T-helper 2 cell treated with Interferon-gamma antibody and Interleukin-4, amounts not matched to agents 100 ng/mL and 5 ng/mL, for 36 hours (primary cell): Measurements from ENCODE around the gene ADCY7. TPM values are rescaled to one million over a fixed set of nuclear protein-coding genes. Genes with fewer than 3 reads are reported as not detected.
"Not testable (repeated sequence)": the region's sequence is repeated elsewhere in the genome, so short reads cannot be mapped to it uniquely, and the experiment has no call there.

Source experiments
- intact Hi-C: fragments of 100-400 bp; cut with micrococcal nuclease; formaldehyde crosslinking; loops from one replicate; pipeline ENCODE4 v1.15.1; 2023
- total RNA-seq: library from RNA; stranded (reverse); gene quantifications from 2 replicates; pipeline ENCODE4 v1.2.3, GENCODE V29; 2022

Gene ADCY7
- 187 and 188 TPM in 2 replicates for total RNA-seq

DNA sequence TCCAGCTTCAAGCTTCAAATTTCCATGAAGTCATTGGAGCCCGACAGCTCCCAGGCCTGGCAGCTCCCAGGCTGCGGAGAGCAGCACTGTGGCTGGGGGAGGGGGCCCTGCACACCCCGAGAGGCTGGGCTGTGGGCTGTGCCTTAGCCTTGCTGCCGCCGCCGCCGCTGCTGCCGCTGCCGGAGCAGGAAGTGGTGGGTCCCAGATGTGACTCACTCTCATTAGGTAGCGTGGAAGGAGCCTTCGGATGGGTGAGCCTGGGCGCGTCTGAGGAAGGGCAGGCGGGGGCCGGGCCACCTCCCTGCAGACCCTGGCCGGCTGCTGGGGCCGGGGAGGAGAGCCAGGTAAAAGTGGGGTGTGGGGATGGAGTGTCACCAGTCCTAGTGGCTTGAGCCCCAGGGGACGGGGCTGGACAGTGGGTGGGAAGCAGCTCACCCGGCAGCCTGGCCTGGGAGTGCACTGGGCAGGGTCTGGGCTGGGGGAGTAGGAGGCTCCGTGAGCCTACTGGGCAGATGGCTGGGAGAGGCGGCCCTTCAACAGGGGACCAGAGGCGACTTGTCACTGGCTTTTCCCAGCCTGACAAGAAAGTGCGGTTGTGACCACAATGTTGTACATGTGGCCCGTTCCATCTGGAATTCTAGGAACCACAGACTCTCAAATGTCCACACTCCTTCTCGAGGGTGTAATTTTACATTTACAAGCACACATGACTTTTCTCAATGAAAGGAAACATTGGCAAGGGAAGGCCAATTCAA is at the start of gene ADCY7:
Gene ADCY7 (plus strand): TSS at position 215 of the 755 bp plus-strand sequence. CDS start 21,629 bp downstream, outside the sequence.
- intact Hi-C loops = loop anchor here (1.0 to 5.0 kb wide), 10 partner anchors 8 to 476 kb away; partner anchors contain the start of genes BRD7, CNEP1R1, CYLD and SNX20

DNA sequence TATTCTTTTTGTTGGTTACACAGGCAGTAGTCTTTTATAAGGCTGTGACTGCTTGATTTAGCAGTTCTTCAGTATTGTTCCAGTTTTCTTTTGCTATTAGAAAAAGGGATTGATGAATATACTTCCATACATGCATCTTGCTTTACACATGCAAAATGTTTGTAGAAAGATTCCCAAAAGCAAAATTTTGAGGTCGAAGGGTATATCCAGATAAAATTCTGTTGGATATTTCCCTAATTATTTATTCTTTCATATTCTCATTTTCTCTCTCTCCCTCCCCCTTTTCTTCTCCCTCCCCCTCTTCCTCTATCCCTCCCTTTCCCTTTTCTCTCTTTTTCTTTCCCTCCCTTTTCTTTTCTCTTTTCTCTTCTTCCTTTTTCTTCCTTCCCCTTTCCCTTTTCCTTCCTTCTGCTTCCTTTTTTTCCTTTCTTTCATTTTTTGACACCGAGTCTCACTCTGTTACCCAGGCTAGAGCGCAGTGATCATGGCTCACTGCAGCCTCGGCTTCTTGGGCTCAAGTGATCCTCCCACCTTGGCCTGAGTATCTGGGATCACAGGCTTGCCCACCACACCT is 46.9 kb upstream of the ADCY7 start:
- intact Hi-C loops = loop anchor here (10.0 kb wide), 1 partner anchor 525 kb away; the partner anchor contains the start of gene CYLD

DNA sequence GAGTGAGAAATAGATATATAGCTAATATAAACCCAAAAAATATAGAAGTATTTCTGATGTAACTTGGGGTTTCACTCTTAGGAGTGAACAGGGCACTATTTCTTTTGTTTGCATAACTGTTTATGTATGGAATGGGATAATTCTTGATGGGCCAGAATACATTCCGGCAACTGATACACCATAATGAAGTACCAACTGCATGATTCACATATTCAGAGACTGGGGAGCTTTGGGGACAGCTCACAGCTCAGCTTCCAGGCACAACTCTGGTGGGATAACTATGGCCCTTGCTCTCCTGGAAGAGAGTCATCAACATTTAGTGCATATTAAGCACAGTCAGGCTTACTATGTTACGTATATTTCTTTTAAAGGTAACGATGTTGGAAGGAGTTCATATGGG is 42.1 kb upstream of the ADCY7 start:
- intact Hi-C loops = no loop called here

DNA sequence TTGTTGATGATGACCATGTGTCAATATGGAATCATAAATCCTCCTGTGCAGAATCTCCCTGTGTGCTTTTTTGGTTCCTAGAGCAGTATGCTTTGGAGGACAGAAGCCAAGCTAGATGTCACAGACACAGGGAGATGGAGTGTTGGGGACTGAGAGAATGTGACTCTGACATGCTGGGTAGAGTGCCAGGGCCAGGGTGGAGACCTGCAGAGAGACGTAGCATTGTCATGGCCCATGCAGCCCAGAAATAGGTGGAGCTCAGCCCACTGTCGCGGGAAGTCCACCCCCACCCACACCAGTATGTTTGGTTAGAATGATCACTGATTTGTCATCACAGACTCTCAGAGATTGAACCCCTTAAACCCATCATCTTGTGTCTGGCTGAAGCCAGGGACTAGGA is 39.2 kb upstream of the ADCY7 start:
- intact Hi-C loops = no loop called here

DNA sequence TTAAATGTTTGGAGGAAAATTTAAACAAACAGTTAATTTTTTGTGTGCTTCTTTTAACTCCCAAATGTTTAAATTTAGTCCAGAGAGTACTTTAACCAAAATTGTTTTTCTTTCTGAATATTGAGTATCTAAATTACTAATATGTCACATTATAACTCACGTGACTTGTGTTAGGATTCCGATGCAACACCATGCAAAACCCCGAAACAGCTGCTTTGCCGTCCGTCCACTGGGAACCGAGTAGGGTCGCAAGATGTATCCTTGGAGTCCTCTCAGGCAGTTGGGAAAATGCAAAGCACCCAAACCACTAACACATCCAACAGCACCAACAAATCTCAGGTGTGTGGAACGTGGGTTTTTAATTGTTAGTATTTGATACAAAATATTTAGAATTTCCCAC is 38.7 kb upstream of the ADCY7 start:
- intact Hi-C loops = no loop called here

DNA sequence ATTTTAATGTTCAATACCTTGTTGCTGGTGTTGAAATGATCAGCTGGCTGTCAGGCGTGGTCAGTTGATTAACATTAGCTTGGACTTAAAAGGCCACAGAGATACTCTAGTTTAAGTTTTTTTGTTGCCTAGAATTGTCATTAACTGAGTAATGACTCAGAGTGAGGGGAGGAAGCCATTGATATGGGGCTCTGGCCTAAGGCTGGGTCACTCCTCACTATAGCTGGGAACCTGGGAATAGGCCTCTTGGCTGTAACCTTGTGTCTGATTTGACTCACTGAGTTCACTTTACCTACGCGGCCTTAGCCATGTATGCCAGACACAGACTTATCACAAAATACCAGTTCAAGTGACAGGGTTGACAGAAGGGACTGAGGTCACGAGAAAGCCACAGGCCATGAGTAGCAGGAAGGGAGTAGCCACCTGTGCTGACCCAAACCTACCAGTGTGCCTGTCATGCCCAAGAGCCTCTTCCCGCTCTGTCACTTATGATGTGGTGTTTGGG is 37.9 kb upstream of the ADCY7 start:
- intact Hi-C loops = no loop called here

DNA sequence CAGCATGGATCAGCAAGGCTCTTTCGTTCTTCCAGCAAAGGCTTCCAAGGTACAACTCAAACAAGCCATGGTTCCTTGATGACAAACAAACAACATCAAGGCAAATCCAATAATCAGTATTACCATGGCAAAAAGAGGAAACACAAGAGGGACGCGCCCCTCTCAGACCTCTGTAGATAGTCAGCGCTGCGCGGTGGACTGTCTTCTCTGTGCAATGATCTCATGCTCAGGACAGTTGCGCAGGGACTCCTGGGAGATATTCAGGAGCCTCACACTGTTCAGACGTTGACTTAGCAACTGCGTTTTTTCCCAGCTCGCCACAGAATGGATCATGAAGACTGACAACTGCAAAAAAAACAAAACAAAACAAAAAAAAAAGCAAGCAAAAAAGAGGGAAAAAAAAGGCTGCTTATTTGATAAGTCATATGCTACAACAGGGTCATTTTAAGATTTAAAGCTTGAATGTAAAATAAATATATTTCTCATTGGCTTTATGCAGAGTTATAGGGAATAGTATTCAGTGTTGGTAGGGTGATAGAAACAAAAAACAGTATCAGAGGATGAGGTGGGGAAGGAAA is 37.1 kb upstream of the ADCY7 start:
- intact Hi-C loops = no loop called here

DNA sequence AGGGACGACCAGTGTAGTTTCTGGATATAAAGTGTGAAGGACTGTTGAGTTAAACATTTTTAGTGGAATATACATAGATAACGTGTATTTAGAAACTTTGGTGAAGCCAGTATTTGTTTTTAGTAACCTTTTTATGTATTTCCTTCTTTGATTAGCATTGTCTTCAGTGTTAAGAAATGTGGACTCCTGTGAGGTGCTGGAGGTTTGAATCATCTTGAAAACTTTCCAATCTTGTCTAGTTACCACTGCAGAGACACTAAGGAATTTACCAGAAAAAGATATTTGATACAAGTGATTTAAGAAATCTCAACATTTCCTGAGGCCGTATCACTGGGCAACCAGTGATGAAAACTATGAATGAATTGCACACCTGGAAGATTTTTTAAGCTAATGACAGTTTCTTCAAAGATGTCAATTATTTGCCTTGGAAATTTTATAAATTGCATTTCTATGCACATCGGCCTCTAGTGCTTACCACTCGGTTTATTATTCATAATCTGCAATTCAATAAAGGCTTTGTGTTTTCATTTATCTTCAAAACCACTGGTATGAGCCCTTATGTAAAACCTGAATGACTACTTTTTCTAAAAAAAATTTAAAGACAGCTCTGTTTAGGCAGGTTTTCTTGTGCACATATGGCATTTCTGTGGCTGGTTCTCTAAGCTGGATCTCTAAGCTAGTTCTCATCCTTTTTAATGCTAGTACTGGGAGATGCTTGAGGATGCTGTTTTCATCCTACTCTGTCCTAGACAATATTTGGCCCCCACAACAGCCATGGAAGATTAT is 31.4 kb upstream of the ADCY7 start:
- intact Hi-C loops = no loop called here

DNA sequence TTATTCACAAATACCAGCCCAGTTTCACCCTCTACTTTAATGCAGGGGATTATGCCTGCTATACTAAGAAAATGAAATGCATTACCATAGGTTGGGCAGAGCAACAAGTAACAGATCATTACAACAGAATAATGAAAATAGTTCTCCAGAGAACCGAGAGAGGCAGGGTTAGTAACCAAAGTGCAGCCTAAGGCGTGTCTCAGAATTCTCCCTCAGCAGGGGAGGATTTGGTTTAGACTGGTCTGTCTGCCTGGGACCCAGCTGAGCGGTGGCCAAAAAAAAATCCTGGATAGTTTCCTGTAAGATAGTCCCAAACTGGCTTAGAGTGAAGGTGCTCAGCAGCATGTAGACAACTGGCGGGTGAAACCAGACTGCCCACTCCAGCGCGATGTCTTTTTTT is 30.8 kb upstream of the ADCY7 start:
- intact Hi-C loops = no loop called here

DNA sequence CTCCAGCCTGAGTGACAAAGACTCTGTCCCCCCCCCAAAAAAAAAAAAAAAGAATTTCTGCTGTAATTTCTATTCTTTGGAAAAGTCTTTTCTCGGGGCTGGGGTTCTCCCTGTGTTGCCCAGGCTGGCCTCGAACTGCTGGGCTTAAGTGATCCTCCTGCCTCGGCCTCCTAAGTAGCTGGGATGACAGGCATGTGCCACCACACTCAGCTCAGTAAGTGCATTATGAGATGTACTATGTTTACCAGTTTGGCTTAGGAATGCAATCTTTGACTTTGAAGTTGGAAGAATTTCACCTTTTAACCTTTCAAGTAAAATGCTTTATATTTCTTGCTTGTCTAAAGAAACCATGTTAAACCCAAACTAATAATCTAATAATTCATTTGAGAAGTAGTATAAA is 28.0 kb upstream of the ADCY7 start:
- intact Hi-C loops = no loop called here

DNA sequence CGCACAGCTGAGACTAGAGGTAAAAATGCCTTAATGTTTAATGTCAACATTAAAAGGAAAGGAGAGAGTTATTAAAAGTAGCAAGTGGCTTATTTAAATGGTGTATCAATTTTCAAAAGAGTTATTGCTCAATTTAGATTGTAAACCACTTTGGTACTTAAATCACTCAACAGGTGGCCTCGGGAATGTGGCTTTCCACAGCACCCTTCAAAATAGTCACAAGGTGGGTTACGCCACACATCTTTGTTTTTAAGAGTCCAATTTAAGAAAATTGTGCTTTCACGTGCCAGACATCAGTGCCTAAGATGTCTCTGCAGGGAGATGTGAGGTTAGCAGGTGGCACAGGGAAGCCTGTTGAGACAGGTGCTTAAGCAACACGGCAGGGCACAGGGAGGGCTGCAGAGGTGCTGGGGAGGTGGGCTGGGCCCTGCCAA is 27.5 kb upstream of the ADCY7 start:
- intact Hi-C loops = no loop called here

DNA sequence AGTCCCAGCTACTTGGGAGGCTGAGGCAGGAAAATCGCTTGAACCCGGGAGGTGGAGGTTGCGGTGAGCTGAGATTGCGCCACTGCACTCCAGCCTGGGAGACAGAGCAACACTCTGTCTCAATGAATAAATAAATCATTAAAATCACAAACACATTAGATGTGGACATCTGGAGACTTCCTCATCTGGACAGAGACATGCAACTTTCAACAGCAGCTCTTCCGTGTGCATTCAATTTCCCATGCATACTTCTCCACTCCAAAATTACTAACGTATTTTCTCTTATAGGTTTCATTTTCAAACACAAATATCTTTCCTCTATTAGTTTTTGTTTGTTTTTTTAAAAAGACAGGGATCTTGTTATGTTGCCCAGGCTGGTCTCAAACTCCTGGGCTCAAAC is 23.3 kb upstream of the ADCY7 start:
- intact Hi-C loops = not testable (repeated sequence)

DNA sequence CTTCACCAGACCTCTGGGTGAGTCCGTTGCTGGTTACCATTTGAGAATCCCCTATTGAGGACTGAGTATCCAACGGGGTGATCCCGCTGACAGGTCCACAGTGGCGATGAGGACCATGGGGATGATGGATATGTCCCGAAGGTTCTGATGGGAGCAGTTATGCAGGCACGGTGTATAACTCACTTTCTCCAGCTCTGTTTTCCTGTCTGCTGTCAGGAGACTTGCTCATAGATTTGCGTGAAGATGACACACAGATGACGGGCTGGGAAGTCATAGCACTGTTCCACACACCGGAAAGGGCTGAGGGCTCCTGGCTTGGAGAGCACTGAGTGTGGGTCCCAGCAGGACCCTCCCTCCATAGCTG is 22.2 kb upstream of the ADCY7 start:
- intact Hi-C loops = loop anchor here (2.0 kb wide), 1 partner anchor 23 kb away; the partner anchor contains the start of gene ADCY7

DNA sequence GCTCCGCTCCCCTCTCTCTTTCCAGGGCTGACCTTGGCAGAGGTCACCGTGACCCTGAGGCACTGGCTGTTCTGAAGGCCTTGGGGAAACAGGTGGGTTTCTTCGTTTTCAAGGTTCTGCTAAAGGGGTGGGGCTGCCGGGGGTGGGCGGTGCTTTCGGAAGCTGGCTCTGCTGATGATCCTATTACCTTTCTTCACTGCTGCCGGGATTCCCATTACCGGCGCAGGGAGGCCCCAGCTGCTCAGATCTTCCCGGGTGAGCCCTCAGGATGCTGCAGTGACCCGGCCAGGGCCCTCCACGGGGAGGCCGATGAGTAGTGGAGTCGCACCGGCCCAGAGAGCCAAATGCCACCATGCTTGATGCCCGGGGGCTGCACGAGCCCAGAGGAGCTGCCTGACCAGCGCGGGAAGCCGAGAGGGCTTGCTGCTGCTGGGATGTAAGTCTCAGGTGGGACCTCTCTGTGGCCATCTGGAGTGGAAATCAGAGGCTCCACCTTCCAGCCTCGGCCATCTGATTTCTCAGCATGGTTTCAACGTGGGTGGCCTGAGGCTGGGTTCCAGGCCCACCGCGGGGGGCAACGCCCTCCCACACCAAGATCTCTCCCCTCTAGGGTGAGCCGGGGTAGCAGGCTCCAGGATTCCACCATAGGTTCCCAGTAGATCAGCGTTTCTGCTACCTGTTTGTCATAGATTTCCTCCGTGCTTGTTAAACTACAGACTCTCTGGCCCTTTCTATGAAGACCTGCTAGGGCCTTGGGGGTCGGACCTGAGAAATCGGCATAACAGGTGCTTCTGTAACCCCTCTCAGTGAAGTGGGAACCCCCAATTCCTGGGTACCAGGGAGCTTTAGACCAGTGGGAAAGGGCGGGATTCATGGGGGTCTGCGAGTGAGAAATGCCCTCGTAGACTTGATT is 21.6 kb upstream of the ADCY7 start:
- intact Hi-C loops = loop anchor here (2.0 kb wide), 1 partner anchor 22 kb away; the partner anchor contains the start of gene ADCY7

DNA sequence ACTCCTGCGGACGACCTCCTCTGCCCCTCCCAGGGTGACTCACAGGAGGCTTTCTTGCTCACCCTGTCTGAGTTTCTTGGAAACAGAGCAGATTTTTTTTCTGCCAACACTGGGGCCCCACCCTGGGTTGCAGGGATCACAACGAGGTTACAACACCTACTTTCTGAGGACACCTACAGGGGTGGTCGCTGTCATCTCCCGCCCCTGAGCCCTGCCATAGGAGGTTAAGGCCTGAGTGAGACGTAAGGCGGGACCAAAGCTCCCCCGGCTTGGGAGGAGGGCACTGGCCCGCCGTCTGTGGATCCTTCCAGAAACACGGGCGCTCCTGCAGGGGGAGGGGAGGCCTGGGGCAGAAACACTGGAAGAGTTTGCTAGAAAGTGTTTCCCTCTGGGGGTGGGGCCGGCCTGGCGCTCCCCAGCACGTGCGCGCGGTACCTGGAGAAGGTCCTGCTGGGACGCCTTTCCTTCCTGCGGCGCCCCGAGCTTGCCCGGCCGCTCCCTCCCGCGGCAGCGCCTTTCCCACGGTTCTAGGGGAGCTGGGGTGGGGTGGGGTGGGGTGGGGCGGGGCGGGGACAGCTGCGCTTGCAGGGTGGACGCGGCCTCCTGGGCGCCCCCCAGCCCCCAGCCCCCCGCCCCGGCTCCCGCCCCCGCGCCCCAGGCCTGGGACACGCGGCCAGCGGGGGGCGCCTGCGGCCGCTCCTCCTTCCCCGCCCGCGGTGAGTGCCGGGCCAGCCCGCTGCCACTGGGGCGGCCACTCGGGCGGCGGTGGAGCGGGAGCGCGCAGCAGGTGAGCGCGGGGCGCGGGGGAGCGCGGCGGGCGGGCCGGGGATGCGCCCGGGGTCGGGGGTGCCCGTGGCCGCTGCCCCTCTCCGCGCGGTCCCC is 20.7 kb upstream of the ADCY7 start:
- intact Hi-C loops = loop anchor here (2.0 kb wide), 1 partner anchor 21 kb away; the partner anchor contains the start of gene ADCY7

DNA sequence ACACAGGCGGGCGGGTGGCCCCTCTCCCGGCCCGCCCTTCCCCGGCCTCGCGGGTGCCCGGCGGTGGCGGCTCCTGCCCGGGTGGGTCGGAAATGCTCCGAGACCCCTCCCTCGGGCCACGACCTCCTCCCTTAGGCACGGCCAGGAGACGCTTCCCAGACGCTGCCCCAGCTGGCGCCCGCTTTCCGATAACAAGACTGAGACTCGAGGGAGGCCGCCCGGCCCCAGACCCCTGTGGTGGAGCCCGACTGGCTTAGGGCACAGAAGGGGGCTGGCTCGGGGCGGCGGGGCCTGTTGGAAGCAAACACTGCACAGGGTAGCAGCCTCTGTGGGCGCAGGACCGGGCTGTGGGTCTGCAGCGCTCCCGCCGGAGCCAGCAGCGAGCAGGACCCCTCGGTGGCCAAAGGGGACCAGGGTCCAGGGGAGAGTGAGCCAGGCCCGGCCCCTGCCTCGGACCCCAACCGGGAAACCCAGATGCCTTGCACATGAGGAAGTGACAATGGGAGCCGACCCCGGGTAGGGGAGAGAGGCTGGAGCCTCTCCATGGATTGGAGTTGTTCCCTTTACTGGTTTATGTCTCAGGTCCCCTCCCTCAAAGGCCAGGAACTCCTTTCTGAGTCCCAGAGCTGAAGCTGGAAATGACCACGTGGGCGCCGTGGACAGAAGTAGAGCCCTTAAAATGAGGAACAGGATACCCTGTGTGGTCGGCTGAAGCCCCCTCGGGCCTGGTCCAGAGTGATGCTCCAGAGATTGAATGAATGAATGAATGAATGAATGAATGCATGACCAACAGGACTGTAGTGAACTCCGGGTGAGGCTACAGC is 19.8 kb upstream of the ADCY7 start:
- intact Hi-C loops = no loop called here

DNA sequence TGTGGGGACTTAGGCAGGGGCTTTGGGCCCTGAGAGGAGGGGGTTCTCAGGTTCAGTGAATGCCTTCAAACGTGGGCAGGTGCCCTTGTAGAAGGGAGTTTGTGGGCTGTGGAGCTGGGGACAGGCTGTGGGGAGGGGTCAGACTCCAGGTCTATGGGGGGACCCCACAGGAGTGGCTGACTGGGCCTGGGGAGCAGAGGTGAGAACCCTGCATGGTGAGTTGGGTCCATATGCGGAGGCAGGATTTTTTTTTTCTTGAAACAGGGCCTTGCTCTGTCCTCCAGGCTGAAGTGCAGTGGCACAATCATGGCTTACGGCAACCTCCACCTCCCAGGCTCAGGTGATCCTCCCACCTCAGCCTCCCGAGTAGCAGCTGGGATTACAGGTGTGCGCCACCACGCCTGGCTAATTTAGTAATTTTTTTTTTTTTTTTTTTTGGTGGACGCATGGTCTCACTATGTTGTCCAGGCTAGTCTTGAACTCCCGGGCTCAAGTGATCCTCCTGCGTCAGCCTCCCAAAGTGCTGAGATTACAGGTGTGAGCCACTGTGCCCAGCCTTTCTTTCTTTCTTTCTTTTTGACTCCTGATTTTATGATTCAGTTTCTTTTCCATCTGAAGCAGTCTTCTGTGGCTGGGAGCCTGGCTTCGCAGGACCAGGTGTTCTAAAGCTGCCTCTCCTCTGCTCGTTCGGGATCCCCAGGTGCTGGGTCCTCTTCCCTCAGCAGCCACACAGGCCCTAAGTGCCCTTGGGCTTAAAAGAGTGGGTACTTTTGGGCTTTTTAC is 19.0 kb upstream of the ADCY7 start:
- intact Hi-C loops = no loop called here
